Activated naive CD8-positive, alpha-beta T cell treated with anti-CD3 and anti-CD28 coated beads, Interleukin-2, amount 50 U/mL, for 16 hours (primary cell): ENCODE data around the gene FRMPD1.

Experiments
- DNase-seq: peaks from one replicate; pipeline ENCODE4 v3.0.0-alpha.2; 2020; ENCODE audit warnings: low read depth, low spot score

FRMPD1 gene

GRCh38 chr9:37626708-37627292 lies 24.0 kb upstream of the FRMPD1 start:
- no peak for DNase-seq

- no peak for DNase-seq
These were observed 18.3 kb upstream of the FRMPD1 start for GRCh38 chr9:37632479-37632878.

- DNase-seq, result no peak
These were observed 14.9 kb upstream of the FRMPD1 start for GRCh38 chr9:37635808-37636207.

GRCh38 chr9:37636511-37637448 lies 14.0 kb upstream of the FRMPD1 start:
- no peak for DNase-seq

- DNase-seq, result no peak
These were observed 11.5 kb upstream of the FRMPD1 start for GRCh38 chr9:37639109-37639762.

- no peak for DNase-seq
These were observed 10.9 kb upstream of the FRMPD1 start for GRCh38 chr9:37639841-37640240.

GRCh38 chr9:37640246-37640645 lies 10.5 kb upstream of the FRMPD1 start:
- no peak for DNase-seq

- no peak for DNase-seq
These were observed 9.4 kb upstream of the FRMPD1 start for GRCh38 chr9:37641331-37641730.

- DNase-seq, result no peak
These were observed 7.5 kb upstream of the FRMPD1 start for GRCh38 chr9:37643214-37643613.

GRCh38 chr9:37645903-37646506 lies 4.7 kb upstream of the FRMPD1 start:
- DNase-seq, result no peak

GRCh38 chr9:37650299-37650872 lies 368 bp upstream of the FRMPD1 start:
- no peak for DNase-seq

GRCh38 chr9:37652261-37652660 lies 1.5 kb downstream of the FRMPD1 start:
- no peak for DNase-seq

- DNase-seq, result no peak
These were observed 2.6 kb downstream of the FRMPD1 start for GRCh38 chr9:37653385-37653784.

- DNase-seq, result no peak
These were observed 6.2 kb downstream of the FRMPD1 start for GRCh38 chr9:37656936-37657335.

GRCh38 chr9:37660691-37661090 lies 9.9 kb downstream of the FRMPD1 start:
- DNase-seq, result no peak

- DNase-seq, result no peak
These were observed 13.2 kb downstream of the FRMPD1 start for GRCh38 chr9:37663926-37664325.

- DNase-seq, result no peak
These were observed 17.0 kb downstream of the FRMPD1 start for GRCh38 chr9:37667706-37668105.

GRCh38 chr9:37668116-37668601 lies 17.4 kb downstream of the FRMPD1 start:
- DNase-seq, result no peak

GRCh38 chr9:37669232-37669631 lies 18.5 kb downstream of the FRMPD1 start:
- DNase-seq, result no peak

GRCh38 chr9:37675661-37676060 lies 24.9 kb downstream of the FRMPD1 start:
- no peak for DNase-seq

GRCh38 chr9:37676411-37676830 lies 25.7 kb downstream of the FRMPD1 start:
- no peak for DNase-seq

GRCh38 chr9:37677435-37677834 lies 26.7 kb downstream of the FRMPD1 start:
- no peak for DNase-seq
